GM23338 (cell line): Measurements from ENCODE around the gene DUSP18.

ENCODE experiments used
- CREB1 ChIP-seq: fragments of 250-450 bp; sonication (Bioruptor Pico); IDR thresholded peaks from 2 replicates; pipeline ENCODE4 v1.5.0; 2020; ENCODE audit warnings: low read depth, mild to moderate bottlenecking, moderate library complexity
- EZH2 ChIP-seq: fragments of 200-600 bp; sonication (generic); IDR thresholded peaks from one replicate; pipeline ENCODE4 v1.8.0; 2017; ENCODE audit warnings: antibody characterized with exemption, mild to moderate bottlenecking, low read depth; ENCODE audit not compliant: unreplicated experiment
- EZH2phosphoT487 ChIP-seq: fragments of 200-600 bp; sonication (generic); IDR thresholded peaks from one replicate; pipeline ENCODE4 v1.8.1; 2018; ENCODE audit warnings: antibody characterized with exemption; ENCODE audit not compliant: unreplicated experiment
- POLR2AphosphoS5 ChIP-seq: IDR thresholded peaks from 2 replicates; pipeline ENCODE4 v1.6.1; 2016; ENCODE audit warnings: antibody characterized with exemption, low read depth
- REST ChIP-seq: IDR thresholded peaks from one replicate; pipeline ENCODE4 v1.6.1; 2018; ENCODE audit warnings: antibody characterized with exemption; ENCODE audit not compliant: unreplicated experiment
- ZNF462 ChIP-seq: fragments of 250-450 bp; sonication (Bioruptor Pico); IDR thresholded peaks from 2 replicates; pipeline ENCODE4 v1.5.0; 2020; ENCODE audit warnings: mild to moderate bottlenecking, moderate library complexity
- TF ChIP-seq, protein P1 (sequence below), 2 experiments: fragments of 200-600 bp in 1 of 2; sonication (generic) in 1 of 2; conservative IDR thresholded peaks; 2 replicates each; pipeline versions ENCODE4 v1.5.1 to v1.6.1; 2016 to 2017; ENCODE audit warnings: antibody characterized with exemption in 2 of 2, low read depth in 2 of 2, mild to moderate bottlenecking in 2 of 2, moderate library complexity in 1 of 2

DNA sequence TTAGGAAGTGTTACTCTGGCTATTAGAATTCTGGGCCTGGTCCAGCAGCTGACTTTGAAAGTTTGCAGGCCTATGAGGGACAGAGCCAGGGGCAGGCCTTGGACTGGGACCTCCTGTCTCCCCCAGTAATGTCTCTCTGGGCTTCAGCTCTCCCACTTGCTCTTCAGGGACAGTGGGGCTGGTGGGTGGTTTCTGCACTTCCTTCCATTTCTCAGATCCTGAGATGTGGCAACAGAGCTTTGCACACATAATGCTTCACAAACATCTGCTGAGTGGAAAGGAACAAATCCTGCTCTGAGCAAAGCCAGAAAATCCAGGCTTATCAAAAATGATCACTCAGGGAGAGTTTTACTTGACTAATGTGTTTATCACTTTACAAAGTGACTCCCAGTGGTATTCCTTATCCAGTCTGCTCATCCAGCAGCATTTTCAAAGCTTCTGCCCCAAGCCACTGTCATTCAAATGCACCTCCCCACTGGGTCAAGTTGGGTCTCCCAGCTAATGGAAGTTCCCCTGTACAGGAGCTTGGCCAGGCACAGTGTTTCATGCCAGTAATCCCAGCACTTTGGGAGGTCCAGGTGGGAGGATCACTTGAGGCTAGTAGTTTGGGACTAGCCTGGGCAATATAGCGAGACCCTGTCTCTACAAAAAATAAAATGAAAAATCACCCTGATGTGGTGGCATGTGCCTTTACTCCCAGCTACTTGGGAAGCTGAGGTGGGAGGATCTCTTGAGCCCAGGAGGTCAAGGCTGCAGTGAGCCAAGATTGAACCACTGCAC, 13.5 kb upstream of the DUSP18 start:
- TF ChIP-seq, protein P1, sequence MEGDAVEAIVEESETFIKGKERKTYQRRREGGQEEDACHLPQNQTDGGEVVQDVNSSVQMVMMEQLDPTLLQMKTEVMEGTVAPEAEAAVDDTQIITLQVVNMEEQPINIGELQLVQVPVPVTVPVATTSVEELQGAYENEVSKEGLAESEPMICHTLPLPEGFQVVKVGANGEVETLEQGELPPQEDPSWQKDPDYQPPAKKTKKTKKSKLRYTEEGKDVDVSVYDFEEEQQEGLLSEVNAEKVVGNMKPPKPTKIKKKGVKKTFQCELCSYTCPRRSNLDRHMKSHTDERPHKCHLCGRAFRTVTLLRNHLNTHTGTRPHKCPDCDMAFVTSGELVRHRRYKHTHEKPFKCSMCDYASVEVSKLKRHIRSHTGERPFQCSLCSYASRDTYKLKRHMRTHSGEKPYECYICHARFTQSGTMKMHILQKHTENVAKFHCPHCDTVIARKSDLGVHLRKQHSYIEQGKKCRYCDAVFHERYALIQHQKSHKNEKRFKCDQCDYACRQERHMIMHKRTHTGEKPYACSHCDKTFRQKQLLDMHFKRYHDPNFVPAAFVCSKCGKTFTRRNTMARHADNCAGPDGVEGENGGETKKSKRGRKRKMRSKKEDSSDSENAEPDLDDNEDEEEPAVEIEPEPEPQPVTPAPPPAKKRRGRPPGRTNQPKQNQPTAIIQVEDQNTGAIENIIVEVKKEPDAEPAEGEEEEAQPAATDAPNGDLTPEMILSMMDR (conservative IDR thresholded peaks at IDR 0.05; ENCODE audit: low read depth in 2 of 2), result no peak
- no peak for TF ChIP-seq EZH2
- TF ChIP-seq POLR2AphosphoS5, result no peak
- no peak for TF ChIP-seq ZNF462 (CRISPR knock-in tag)
- no peak for TF ChIP-seq REST
- no peak for TF ChIP-seq CREB1 (CRISPR knock-in tag)
- no peak for TF ChIP-seq EZH2phosphoT487
